HG03066 (cell line): Measurements from ENCODE around the gene ARMC5.
A peak's percentile ranks its signal among the peaks of the same experiment; 100 is the strongest.

ENCODE experiments used
- ATAC-seq: cut with Tn5 transposase; IDR thresholded peaks from one replicate; pipeline ENCODE4 v1.9.1; 2021; ENCODE audit warnings: low read depth; ENCODE audit not compliant: unreplicated experiment

The ARMC5 gene

GRCh38 chr16:31459687-31460581 is 633 bp downstream of the ARMC5 start:
- ATAC-seq, result peak; percentile 55

GRCh38 chr16:31460582-31461002 is 1.3 kb downstream of the ARMC5 start:
- ATAC-seq, result no peak

GRCh38 chr16:31461201-31461920 is 2.1 kb downstream of the ARMC5 start:
- ATAC-seq, result no peak

- no peak for ATAC-seq
Measured at GRCh38 chr16:31461921-31462804, 2.9 kb downstream of the ARMC5 start.

GRCh38 chr16:31464348-31464769 is 5.1 kb downstream of the ARMC5 start:
- ATAC-seq, result no peak

GRCh38 chr16:31464781-31465260 is 5.5 kb downstream of the ARMC5 start:
- ATAC-seq, result no peak

- no peak for ATAC-seq
Measured at GRCh38 chr16:31465788-31466370, 6.6 kb downstream of the ARMC5 start.

- no peak for ATAC-seq
Measured at GRCh38 chr16:31466381-31466841, 7.1 kb downstream of the ARMC5 start.

GRCh38 chr16:31467151-31467773 is 8.0 kb downstream of the ARMC5 start:
- peak; percentile 57 for ATAC-seq

GRCh38 chr16:31467858-31468257 is 8.6 kb downstream of the ARMC5 start:
- ATAC-seq, result no peak

GRCh38 chr16:31470615-31471014 is 11.3 kb downstream of the ARMC5 start:
- ATAC-seq, result no peak

GRCh38 chr16:31471241-31471874 is 12.1 kb downstream of the ARMC5 start:
- ATAC-seq, result no peak

- no peak for ATAC-seq
Measured at GRCh38 chr16:31471875-31472708, 12.8 kb downstream of the ARMC5 start, which contains the start of gene TGFB1I1. Gene TGFB1I1 (plus strand): TSS chr16:31472152. CDS start chr16:31472189, 37 bp downstream.

GRCh38 chr16:31472709-31473203 is 13.5 kb downstream of the ARMC5 start:
- no peak for ATAC-seq

GRCh38 chr16:31473264-31473984 is 14.1 kb downstream of the ARMC5 start:
- ATAC-seq, result no peak

GRCh38 chr16:31474173-31474714 is 14.9 kb downstream of the ARMC5 start:
- ATAC-seq, result no peak
